Colonic mucosa (tissue), 4 donors: Measurements from ENCODE around the gene BID. TPM values are rescaled to one million over a fixed set of nuclear protein-coding genes. Genes with fewer than 3 reads are reported as not detected.
A peak's percentile ranks its signal among the peaks of the same experiment; 100 is the strongest.

Experiments used
- DNase-seq: peaks from one replicate; pipeline ENCODE4 v3.0.0-alpha.2; 2020
- H3K27ac ChIP-seq: fragments of 200-600 bp; one replicate; pipeline ENCODE4 v1.8.0; 2021
- H3K27me3 ChIP-seq: fragments of 200-600 bp; one replicate; pipeline ENCODE4 v1.8.0; 2021
- H3K36me3 ChIP-seq: fragments of 200-600 bp; one replicate; pipeline ENCODE4 v1.8.0; 2021
- H3K4me1 ChIP-seq: fragments of 200-600 bp; one replicate; pipeline ENCODE4 v1.8.0; 2021; ENCODE audit warnings: mild to moderate bottlenecking
- H3K4me3 ChIP-seq: fragments of 200-600 bp; one replicate; pipeline ENCODE4 v1.8.0; 2021
- H3K9ac ChIP-seq, 2 donors: one replicate each; pipeline ENCODE4 v1.7.0; 2013; ENCODE audit warnings: control low read depth in 2 of 2, low read depth in 2 of 2, low read length in 2 of 2
- H3K9me3 ChIP-seq: fragments of 200-600 bp; one replicate; pipeline ENCODE4 v1.8.0; 2021
- intact Hi-C: fragments of 100-400 bp; cut with DNase I; formaldehyde crosslinking; loops from one replicate; pipeline ENCODE4 v1.14.1; 2022
- total RNA-seq, 2 donors: library from RNA; stranded (reverse); fragmentation: NEBNext Ultra II Directional in 1 of 2; extraction: Animal tissue kit (Norgen Biotek cat#: 25700) in 1 of 2; gene quantifications; one replicate each; pipeline ENCODE4 v1.2.1, GENCODE V29; 2021
- TF ChIP-seq, protein P1 (sequence below): fragments of 200-600 bp; IDR thresholded peaks from one replicate; pipeline ENCODE4 v1.8.0; 2022; ENCODE audit warnings: antibody characterized with exemption, mild to moderate bottlenecking
- donor health status: healthy.
- donor health status: DM: no; HTN: no; CAD: no.
- donor health status: DM: no; HTN: no; CAD: no.

BID gene
- total RNA-seq, 2 donors from 2014 or later, result 35.9 to 57.5 TPM

DNA sequence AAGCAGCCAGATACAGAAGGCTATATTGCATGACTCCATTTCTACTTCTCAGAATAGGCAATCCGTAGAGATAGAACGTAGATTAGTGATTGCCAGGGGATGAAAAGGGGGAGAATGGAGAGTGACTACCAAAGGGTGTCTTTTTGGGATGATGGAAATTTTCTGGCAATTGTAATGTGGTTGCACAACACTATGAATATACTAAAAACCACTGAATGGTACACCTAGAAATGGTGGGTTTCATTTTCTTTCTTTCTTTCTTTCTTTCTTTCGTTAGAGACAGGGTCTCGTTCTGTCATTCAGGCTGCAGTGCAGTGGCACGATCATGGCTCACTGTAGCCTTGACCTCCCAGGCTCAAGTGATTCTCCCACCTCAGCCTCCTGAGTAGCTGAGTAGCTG is 54.4 kb downstream of the BID start:
- intact Hi-C loops, result no loop called here
- Histone ChIP-seq H3K27ac (no peak overlapping the region), H3K9ac (no peak overlapping the region), H3K4me1 (no peaks in the 10 kb centered on the region), H3K9me3 (no peaks in the 10 kb centered on the region), H3K36me3 (no peaks in the 10 kb centered on the region), H3K4me3 (no peak overlapping the region), H3K27me3 (no peaks in the 10 kb centered on the region)
- TF ChIP-seq, protein P1, sequence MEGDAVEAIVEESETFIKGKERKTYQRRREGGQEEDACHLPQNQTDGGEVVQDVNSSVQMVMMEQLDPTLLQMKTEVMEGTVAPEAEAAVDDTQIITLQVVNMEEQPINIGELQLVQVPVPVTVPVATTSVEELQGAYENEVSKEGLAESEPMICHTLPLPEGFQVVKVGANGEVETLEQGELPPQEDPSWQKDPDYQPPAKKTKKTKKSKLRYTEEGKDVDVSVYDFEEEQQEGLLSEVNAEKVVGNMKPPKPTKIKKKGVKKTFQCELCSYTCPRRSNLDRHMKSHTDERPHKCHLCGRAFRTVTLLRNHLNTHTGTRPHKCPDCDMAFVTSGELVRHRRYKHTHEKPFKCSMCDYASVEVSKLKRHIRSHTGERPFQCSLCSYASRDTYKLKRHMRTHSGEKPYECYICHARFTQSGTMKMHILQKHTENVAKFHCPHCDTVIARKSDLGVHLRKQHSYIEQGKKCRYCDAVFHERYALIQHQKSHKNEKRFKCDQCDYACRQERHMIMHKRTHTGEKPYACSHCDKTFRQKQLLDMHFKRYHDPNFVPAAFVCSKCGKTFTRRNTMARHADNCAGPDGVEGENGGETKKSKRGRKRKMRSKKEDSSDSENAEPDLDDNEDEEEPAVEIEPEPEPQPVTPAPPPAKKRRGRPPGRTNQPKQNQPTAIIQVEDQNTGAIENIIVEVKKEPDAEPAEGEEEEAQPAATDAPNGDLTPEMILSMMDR, result no peak
- DNase-seq, result no peak

- intact Hi-C loops, result no loop called here
- no peaks in the 10 kb centered on the region for H3K9me3 ChIP-seq
- H3K4me3 ChIP-seq, result no peak overlapping the region
- H3K27me3 ChIP-seq, result no peaks in the 10 kb centered on the region
- no peak overlapping the region for H3K27ac ChIP-seq
- no peaks in the 10 kb centered on the region for H3K4me1 ChIP-seq
- no peak overlapping the region for H3K9ac ChIP-seq
- no peak for DNase-seq
- TF ChIP-seq, protein P1, result no peak
- no peaks in the 10 kb centered on the region for H3K36me3 ChIP-seq
Measured at GRCh38 chr22:17717708-17718107, 56.6 kb downstream of the BID start.

DNA sequence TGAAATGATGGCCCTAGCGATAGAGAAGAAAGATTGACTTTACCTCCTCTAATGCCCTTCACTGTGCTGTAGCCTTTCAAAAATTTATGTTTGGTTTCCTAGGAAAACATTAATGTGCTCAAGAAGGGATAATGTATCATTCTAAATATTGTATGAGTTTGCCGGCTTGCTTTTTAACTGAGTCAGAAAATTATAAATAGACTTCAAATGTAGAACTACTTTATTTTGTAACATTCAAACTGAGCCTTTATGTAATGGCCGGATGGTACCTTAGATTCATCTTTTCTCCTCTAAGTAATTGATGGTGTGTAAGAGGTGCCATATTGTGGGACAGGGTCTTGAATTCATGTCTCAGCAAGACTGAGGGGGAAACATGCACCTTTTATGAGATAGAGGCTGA is 57.7 kb downstream of the BID start:
- no peak for DNase-seq
- intact Hi-C loops, result no loop called here
- TF ChIP-seq, protein P1, result no peak
- H3K27ac ChIP-seq, result no peak overlapping the region
- H3K9me3 ChIP-seq, result no peaks in the 10 kb centered on the region
- no peaks in the 10 kb centered on the region for H3K4me1 ChIP-seq
- H3K27me3 ChIP-seq, result no peaks in the 10 kb centered on the region
- no peaks in the 10 kb centered on the region for H3K36me3 ChIP-seq
- H3K9ac ChIP-seq, result no peak overlapping the region
- no peak overlapping the region for H3K4me3 ChIP-seq

- no peaks in the 10 kb centered on the region for H3K9me3 ChIP-seq
- H3K4me1 ChIP-seq, result no peaks in the 10 kb centered on the region
- TF ChIP-seq, protein P1, result no peak
- no peaks in the 10 kb centered on the region for H3K36me3 ChIP-seq
- H3K27me3 ChIP-seq, result no peaks in the 10 kb centered on the region
- H3K9ac ChIP-seq, result no peak overlapping the region
- intact Hi-C loops, result no loop called here
- no peak for DNase-seq
- no peak overlapping the region for H3K4me3 ChIP-seq
- no peak overlapping the region for H3K27ac ChIP-seq
Measured at GRCh38 chr22:17712441-17712840, 61.8 kb downstream of the BID start.

DNA sequence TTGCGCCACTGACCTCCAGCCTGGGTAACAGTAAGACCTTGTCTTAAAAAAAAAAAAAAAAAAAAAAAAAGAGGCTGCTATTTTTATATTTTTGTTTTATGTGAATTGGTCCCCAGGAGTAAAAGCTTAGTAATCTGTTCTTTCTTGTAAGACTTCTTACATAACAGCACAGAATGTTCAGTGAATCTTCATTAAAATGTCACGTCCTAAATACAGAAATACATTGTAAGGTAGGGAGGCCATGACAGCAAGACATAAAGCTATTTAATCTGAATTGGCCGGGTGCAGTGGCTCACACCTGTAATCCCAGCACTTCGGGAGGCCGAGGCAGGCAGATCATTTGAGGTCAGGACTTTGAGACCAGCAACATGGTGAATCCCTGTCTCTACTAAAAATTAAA is 64.2 kb downstream of the BID start:
- H3K27me3 ChIP-seq, result no peaks in the 10 kb centered on the region
- intact Hi-C loops, result no loop called here
- no peak for DNase-seq
- H3K36me3 ChIP-seq, result no peaks in the 10 kb centered on the region
- H3K4me3 ChIP-seq, result no peak overlapping the region
- TF ChIP-seq, protein P1, result no peak
- H3K27ac ChIP-seq, result no peak overlapping the region
- H3K4me1 ChIP-seq, result peaks cover 6% of the 10 kb centered on the region
- H3K9me3 ChIP-seq, result no peaks in the 10 kb centered on the region
- H3K9ac ChIP-seq, result no peak overlapping the region

GRCh38 chr22:17707526-17707925 is 66.7 kb downstream of the BID start:
- no peaks in the 10 kb centered on the region for H3K36me3 ChIP-seq
- intact Hi-C loops, result no loop called here
- no peak for DNase-seq
- no peaks in the 10 kb centered on the region for H3K27me3 ChIP-seq
- TF ChIP-seq, protein P1, result no peak
- H3K9ac ChIP-seq, result no peak overlapping the region
- no peak overlapping the region for H3K4me3 ChIP-seq
- peak overlapping the region; percentile 70 for H3K27ac ChIP-seq
- no peaks in the 10 kb centered on the region for H3K9me3 ChIP-seq
- H3K4me1 ChIP-seq, result peaks cover 6% of the 10 kb centered on the region
